ENCODE results near the gene LBX2. TPM values are rescaled to one million over a fixed set of nuclear protein-coding genes. Genes with fewer than 3 reads are reported as not detected.

Gene LBX2
- total and polyA plus RNA-seq, 10 of the 15 experiments (the other 5 are each of a cell fraction or from before 2014, with no cell fraction given): 0.08 to 4.0 (median 0.27) TPM

GRCh38 chr2:74472086-74472944, 27.1 kb downstream of the LBX2 start, which contains the start of gene MRPL53 (continued):
- TF ChIP-seq IKZF2 (IDR thresholded peaks at IDR 0.05): peak; percentile 26 to 44; a peak in 1 of 4 replicates
- no peak for TF ChIP-seq HDAC2 (IDR thresholded peaks at IDR 0.05)
- TF ChIP-seq STAT3 (IDR thresholded peaks at IDR 0.05; ENCODE audit: low read depth, low read length): no peak
- peak; percentile 88; the same call in 1 of the 2 replicates for TF ChIP-seq STAT1 (conservative IDR thresholded peaks at IDR 0.05)
- peak; percentile 98 for TF ChIP-seq PML (IDR thresholded peaks at IDR 0.05; ENCODE audit: low read length)
- TF ChIP-seq NBN (IDR thresholded peaks at IDR 0.05): peak; percentile 92
- TF ChIP-seq TAF1 (IDR thresholded peaks at IDR 0.05; ENCODE audit: borderline replicate concordance, low read depth, low read length): peak; percentile 88
- TF ChIP-seq ZNF207 (IDR thresholded peaks at IDR 0.05; ENCODE audit: borderline replicate concordance): peak; percentile 85; the same call in 1 of the 2 replicates
- TF ChIP-seq ZBTB40 (IDR thresholded peaks at IDR 0.05; ENCODE audit: borderline replicate concordance): peak; percentile 98
- TF ChIP-seq NFIC (IDR thresholded peaks at IDR 0.05; ENCODE audit: low read depth, low read length): 0 out of 2 replicates have a peak, but pooled peaks have one; percentile 48
- TF ChIP-seq POLR2AphosphoS5 (IDR thresholded peaks at IDR 0.05; ENCODE audit: low read length): peak; percentile 96
- TF ChIP-seq SP1 (IDR thresholded peaks at IDR 0.05; ENCODE audit: low read depth, low read length): peak; percentile 35
- peak; percentile 98 for TF ChIP-seq RELB (IDR thresholded peaks at IDR 0.05; ENCODE audit: low read depth)
- TF ChIP-seq ATF7 (IDR thresholded peaks at IDR 0.05; ENCODE audit: low read depth): peak; percentile 34; the same call in 1 of the 2 replicates
- peak; percentile 95 for TF ChIP-seq RUNX3 (IDR thresholded peaks at IDR 0.05; ENCODE audit: low read length)
- TF ChIP-seq RELA (IDR thresholded peaks at IDR 0.05; ENCODE audit: borderline replicate concordance, partially characterized antibody): peak; percentile 50
- peak; percentile 33; the same call in 1 of the 2 replicates for TF ChIP-seq ZBTB11 (CRISPR knock-in tag; IDR thresholded peaks at IDR 0.05)
- peak; percentile 98 for TF ChIP-seq POLR2A (IDR thresholded peaks at IDR 0.05; ENCODE audit: low read depth, low read length)
- 0 out of 2 replicates have a peak, but pooled peaks have one; percentile 49 for TF ChIP-seq DPF2 (IDR thresholded peaks at IDR 0.05)
- TF ChIP-seq MTA2 (IDR thresholded peaks at IDR 0.05; ENCODE audit: low read depth): peak; percentile 93
- peak; percentile 88 for TF ChIP-seq PAX5 (IDR thresholded peaks at IDR 0.05; ENCODE audit: borderline replicate concordance, low read depth, low read length)
- TF ChIP-seq MAX (IDR thresholded peaks at IDR 0.05; ENCODE audit: low read depth, low read length): peak; percentile 78
- TF ChIP-seq LARP7 (IDR thresholded peaks at IDR 0.05): no peak
